Keratinocyte (primary cell): ENCODE results near the gene STYX.

ENCODE experiments used
- EZH2 ChIP-seq: IDR thresholded peaks from one replicate; pipeline ENCODE4 v1.6.1; 2012; ENCODE audit warnings: inconsistent platforms, mild to moderate bottlenecking, low read length, moderate library complexity
- TF ChIP-seq, protein P1 (sequence below), 3 experiments: IDR thresholded peaks in 1 of 3; conservative IDR thresholded peaks in 1 of 3; optimal IDR thresholded peaks in 1 of 3; 2 replicates in 2 of 3; 3 replicates in 1 of 3; pipeline versions ENCODE3 to v1.5.1; 2011; ENCODE audit warnings: low read length in 3 of 3, mild to moderate bottlenecking in 3 of 3, moderate library complexity in 2 of 3, control low read depth in 1 of 3, inconsistent platforms in 1 of 3; ENCODE audit not compliant: insufficient read depth in 2 of 3; ENCODE audit errors: extremely low read depth in 1 of 3

- TF ChIP-seq, protein P1, sequence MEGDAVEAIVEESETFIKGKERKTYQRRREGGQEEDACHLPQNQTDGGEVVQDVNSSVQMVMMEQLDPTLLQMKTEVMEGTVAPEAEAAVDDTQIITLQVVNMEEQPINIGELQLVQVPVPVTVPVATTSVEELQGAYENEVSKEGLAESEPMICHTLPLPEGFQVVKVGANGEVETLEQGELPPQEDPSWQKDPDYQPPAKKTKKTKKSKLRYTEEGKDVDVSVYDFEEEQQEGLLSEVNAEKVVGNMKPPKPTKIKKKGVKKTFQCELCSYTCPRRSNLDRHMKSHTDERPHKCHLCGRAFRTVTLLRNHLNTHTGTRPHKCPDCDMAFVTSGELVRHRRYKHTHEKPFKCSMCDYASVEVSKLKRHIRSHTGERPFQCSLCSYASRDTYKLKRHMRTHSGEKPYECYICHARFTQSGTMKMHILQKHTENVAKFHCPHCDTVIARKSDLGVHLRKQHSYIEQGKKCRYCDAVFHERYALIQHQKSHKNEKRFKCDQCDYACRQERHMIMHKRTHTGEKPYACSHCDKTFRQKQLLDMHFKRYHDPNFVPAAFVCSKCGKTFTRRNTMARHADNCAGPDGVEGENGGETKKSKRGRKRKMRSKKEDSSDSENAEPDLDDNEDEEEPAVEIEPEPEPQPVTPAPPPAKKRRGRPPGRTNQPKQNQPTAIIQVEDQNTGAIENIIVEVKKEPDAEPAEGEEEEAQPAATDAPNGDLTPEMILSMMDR (optimal IDR thresholded peaks at IDR 0.05 in 1 of 3, IDR thresholded peaks at IDR 0.05 in 1 of 3, conservative IDR thresholded peaks at IDR 0.05 in 1 of 3; ENCODE audit: extremely low read depth in 1 of 3, insufficient read depth in 2 of 3, low read length in 3 of 3) = no peak
- TF ChIP-seq EZH2 = no peak
Measured at GRCh38 chr14:52740751-52741150, 10.8 kb downstream of the STYX start.
